Measurements from ENCODE around the gene SNPH. TPM values are rescaled to one million over a fixed set of nuclear protein-coding genes. Genes with fewer than 3 reads are reported as not detected.

Gene SNPH
- total RNA-seq, 2 donors from 2014 or later = 0.90 to 1.7 TPM

Other genes starting within 250 kb of the SNPH start
- gene PSMF1, start 147.7 kb upstream of the SNPH start, total RNA-seq = 100 to 1,000 TPM; 102 to 168 TPM
- 1 to 10 TPM in 1 of 2 donors, under 1 TPM in 1; 0.89 to 6.0 TPM for gene TMEM74B, start 81.3 kb upstream of the SNPH start, total RNA-seq
- not detected for gene C20orf202, start 62.8 kb upstream of the SNPH start, total RNA-seq
- not detected for gene RAD21L1, start 40.2 kb upstream of the SNPH start, total RNA-seq
- 10 to 100 TPM in 1 of 2 donors, 1 to 10 TPM in 1; 1.8 to 14.3 TPM for gene SDCBP2, start 62.8 kb downstream of the SNPH start, total RNA-seq
- 100 to 1,000 TPM; 178 to 294 TPM for gene FKBP1A, start 126.8 kb downstream of the SNPH start, total RNA-seq
- 10 to 100 TPM; 29.2 to 51.5 TPM for gene NSFL1C, start 200.6 kb downstream of the SNPH start, total RNA-seq
- not detected for gene SIRPB2, start 225.1 kb downstream of the SNPH start, total RNA-seq